Posterior cingulate gyrus (tissue), 11 donors: Measurements from ENCODE around the gene TRMT1.
A peak's percentile ranks its signal among the peaks of the same experiment; 100 is the strongest.
"Not testable (repeated sequence)": the region's sequence is repeated elsewhere in the genome, so short reads cannot be mapped to it uniquely, and the experiment has no call there.

ENCODE experiments used
- DNase-seq, 10 donors: peaks; one replicate each; pipeline versions ENCODE4 v3.0.0 to v3.0.0-alpha.2; 2020 to 2021; ENCODE audit warnings: mixed read lengths in 3 of 10
- intact Hi-C: fragments of 100-400 bp; cut with DNase I; formaldehyde crosslinking; loops from one replicate; pipeline ENCODE4 v1.15.1; 2023

TRMT1 gene

DNA sequence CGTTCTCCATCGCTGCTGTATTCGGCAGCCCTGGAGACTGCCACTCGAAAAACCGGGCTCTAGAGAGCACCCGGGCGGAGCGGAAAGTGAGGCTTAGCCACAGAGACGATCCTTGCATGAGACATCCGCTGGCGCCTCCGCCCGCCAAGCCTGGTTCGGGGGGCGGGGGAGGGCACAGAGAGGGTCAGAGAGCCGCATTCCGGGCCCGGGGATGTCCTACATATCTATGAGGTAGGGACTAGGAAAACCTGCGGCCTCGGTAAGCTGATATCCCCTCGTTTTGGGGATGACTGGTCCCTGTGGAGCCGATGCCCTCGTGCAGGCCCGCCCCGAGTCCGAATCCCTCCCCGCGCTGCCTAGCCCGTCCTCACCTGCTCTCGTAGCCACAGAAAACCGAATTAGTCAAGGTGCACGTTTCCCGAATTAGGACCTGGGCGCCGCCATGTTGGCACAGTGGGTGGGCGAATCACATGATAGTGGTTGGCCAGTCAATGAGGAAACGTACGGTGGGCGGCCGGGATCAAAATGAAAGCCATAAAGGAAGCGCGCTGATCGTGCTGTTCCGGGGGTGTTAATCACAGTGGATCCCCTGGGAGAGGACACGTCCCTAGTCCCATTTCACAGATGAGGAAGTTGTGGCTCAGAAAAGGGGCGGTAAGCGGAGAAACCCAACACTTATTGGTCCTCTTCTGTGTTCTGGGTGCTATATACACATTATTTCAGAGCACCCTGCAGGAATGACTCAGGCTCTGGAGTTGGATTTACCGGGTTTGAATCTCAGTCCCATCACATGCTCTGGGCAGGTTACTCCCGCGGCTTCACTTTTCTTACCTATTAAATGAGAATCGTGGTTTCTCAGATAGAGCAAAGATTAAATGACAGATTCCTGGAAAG lies at the start of gene TRMT1:
Gene TRMT1, minus strand, starts transcription at position 459 of the 894 bp plus-strand sequence. Its CDS starts 341 bp downstream, at position 118.
- intact Hi-C loops, result no loop called here

DNA sequence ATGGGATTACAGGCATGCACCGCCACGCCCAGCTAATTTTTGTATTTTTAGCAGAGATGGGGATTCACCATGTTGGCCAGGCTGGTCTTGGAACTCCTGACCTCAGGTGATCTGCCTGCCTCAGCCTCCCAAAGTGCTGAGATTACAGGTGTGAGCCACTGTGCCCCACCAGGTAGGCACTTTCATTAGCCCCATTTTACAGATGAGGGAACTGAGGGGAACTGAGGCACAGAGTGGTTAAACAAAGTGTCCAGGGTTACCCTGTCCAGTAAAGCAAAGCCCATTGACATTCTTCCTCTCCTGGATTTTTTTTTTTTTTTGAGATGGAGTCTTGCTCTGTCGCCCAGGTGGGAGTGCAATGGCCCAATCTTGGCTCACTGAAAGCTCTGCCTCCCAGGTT lies 49.6 kb upstream of the TRMT1 start:
- DNase-seq, intact Hi-C loops: not testable (repeated sequence)

More for the DNA sequence above, at the start of gene TRMT1:
- DNase-seq, result peak; percentile 89 to 98 (median 92)

DNA sequence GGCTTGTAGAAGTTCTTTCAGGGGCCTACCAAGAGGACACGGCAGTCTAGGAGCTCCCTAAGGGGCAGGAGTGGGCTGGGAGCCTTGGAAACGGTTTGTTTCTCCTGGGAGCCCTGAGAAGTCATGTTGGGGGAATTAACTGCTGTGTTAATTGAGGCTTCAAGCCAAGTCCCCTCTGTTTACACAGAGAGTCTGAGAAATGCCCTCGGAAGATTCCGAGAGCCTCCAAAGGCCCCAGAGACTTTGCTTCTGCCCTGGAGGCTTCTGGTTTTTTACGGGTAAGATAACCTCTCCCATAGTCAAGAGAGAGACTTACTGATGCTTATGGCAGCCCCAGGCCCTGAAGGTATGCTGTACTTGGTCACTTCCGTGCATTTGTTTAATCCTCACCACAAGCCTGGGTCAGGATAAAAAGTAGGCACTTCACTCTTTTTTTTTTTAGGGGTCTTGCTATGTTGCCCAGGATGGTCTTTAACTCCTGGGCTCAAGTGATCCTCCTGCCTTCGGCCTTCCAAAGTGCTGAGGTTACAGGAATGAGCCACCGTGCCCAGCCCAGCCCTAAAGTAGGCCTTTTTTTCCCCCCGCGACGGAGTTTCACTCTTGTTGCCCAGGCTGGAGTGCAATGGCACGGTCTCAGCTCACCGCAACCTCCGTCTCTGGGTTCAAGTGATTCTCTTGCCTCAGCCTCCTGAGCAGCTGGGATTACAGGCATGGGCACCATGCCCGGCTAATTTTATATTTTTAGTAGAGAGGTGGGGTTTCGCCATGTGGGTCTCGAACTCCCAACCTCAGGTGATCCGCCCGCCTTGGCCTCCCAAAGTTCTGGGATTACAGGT lies 48.8 kb upstream of the TRMT1 start:
- intact Hi-C loops, result no loop called here
- DNase-seq, result no peak

DNA sequence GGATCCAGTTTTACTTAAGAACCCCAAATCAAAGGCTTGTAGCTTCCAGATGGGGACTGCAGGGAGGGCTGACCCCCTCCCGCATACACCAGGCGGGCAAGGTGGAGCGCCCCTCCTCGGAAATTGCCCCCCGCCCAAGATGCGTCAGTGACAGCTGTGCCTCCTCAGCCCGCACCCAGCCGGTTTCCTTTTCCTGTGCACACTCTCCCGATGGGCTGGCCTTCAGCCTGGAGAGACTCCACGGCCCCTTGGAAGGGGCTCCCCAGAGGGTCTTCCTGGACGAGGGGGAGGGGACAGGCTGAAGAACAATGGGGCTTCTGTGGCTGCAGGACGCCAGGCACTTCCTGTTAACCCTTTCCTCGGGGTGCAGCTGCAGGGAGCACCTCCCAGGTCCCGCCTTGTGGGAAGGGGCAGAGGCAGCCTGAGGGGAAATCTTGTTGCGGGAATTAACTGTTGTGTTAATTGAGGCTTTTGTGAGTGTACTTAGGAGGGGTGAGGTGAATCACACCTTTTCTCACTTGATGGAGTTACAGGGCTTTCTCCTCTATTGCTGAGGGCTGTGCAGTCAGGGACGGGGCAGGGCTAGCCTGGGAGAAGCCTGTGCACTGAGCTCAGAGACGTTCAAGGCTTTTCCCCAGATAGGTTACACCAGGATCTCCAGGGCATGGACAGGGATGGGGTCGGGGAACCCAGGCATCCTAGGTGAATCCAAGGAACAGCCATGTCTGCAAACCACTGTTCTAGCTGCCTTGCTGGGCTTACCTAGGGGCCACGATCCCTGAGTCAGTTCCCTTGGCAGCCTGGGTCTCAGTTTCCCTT lies 48.0 kb upstream of the TRMT1 start:
- intact Hi-C loops, result no loop called here
- peak in 3 of 10 donors; percentile 27 to 86 (median 38) for DNase-seq

DNA sequence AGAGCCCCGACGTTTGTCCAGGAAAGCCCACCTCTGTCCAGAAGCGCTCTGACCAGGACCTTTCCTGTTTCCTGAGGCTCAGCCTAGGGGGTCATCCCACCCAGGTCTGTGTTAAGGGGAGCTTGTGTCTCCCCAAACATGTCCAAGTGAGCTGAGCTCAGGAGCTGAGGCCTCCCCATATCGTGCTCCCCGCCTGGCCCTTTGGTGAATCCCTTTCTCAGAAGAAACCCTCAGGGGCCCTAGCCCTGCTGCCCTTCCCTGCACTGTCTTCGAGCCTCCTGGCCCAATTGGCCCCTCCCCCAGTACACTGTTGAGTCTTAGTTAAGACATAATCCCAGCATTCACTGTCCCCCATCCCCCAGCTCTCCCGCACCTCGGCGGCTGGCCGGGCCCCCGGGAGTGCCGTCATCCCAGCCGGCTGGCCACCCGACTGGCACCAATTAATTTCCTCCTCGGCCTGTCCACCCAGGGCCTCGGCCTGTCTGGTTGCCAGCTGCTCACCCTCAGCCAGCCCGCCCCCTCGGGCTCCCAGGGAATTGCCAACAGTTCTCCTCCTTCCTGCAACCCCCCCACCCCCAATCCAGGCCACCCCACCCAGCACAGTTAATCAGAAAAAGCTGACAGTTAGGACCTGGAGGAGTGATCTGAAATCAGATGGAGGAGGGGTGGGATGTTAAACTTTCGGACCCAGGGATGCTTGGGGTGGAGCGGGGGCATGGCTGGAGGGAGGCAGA lies 47.2 kb upstream of the TRMT1 start:
- peak in 5 of 10 donors; percentile 37 to 91 (median 46) for DNase-seq
- intact Hi-C loops, result no loop called here

DNA sequence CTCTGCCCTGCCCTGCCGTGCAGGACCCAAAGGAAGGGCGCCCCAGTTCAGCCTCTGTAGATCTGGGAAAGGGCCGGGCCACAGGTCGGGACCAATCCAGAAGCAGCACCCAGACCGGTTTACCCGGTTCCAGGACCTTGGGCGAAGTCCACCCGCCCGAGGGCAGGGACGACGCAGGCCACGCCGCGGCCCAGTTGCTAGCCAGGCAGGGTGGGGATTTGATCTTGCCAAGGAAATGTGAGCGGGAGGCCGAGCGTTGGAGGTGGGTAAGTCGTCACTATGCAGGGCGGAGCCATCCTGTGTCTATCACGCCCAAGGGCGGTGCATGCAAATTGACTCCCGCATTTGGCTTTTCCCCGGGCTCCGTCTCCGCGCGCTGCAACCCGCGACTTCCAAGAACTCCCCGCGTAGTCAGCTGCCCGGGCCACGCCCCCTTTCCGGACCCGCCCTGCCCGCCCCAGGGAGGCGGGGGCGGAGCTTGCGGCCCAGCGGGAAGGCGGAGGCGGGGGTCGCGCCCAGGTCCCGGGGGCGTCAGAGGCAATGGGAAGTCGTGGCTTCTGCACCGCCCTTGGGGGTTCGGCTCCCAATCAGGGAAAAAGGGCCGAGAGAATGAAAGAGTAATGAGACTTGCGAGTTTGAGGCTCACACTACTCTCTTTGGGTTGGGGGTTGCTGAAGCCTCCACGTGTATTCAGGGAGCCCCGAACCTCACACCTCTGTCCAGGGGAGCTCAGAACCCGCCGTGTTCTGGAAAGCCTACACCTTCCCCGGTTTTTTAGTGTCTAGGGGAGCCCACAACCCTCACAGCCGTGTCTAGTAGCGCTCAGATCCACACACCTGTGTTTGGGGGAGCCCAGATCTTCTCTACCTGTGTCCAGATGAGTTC lies 46.4 kb upstream of the TRMT1 start:
- peak; percentile 82 to 99 (median 89) for DNase-seq
- intact Hi-C loops, result no loop called here

DNA sequence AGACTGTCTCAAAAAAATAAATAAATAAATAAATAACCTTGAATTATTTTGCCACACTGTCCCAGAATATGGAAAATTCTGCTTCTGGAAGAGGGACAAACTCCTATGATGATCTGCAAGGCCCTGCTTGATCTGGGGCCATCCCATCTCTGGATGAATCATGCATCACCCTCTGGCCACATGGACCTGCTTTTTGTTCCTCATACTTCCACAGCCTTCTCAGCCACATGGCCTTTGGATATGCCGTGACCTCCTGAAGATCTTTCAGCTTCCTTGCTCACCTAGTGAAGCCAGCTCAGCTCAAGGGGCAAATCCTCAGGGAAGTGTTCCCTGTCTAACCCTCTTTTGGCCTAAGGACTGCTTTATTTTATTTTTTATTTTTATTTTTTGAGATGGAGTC lies 44.0 kb upstream of the TRMT1 start:
- intact Hi-C loops, result no loop called here
- DNase-seq, result no peak

DNA sequence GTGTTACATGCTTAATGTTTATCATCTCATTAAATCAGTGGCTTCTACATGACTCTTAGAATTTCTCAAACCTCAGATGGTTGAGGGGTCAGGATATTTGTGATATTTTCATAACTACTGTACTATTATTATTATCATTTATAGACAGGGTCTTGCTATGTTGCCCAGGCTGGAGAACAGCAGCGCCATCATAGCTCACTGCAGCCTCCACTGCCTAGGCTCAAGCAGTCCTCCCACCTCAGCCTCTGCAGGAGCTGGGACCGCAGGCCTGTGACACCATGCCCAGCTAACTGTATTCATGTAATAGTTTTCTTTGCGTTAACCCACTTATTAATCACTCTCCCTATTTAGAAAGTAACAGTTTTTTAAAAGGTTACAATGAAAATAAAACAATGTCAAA lies 43.2 kb upstream of the TRMT1 start:
- intact Hi-C loops, result no loop called here
- DNase-seq, result no peak

DNA sequence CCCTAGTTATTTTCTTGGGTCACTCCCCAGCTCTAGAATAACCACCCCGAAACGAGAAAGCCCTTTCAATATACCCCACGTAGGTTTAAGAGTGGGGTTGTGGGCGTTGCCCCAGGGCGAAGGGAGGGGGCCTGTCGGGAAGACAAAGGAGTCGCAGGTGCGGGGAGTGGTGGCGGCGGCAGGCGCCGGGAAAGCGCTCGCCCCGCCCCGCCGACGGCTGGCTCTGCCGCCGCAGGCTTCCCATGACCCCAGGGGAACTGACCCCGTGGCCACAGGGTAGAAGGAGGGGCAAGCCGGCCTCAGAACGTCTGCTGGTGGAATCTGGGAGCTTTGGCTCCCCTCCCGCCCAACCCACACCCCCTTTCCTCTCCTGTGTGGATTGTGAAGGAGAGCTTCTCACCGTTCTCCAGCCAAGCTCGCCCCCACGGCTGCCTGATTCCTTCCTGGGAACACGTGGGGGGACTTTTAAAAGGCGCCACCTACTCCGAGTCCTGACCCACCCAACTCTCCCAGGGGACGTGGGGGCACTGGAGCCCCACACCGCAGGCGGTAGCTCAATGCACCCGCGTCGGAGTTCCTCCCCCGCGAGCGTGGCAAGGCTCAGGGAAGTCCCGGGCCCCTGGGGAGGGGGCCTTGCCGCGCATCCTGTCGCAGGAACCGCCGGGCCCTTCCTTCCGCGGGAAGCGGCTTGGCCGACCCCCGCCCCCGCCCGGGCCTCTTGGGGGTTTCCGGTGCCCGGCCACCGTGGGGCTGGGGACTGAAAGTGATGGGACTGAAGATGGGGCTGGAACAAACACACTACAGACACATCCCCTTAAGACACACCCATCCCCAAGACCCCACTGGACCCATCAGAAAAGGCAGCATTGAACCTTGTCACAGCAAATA lies 39.2 kb upstream of the TRMT1 start:
- intact Hi-C loops, result no loop called here
- peak in 3 of 10 donors; percentile 65 to 89 (median 86) for DNase-seq

DNA sequence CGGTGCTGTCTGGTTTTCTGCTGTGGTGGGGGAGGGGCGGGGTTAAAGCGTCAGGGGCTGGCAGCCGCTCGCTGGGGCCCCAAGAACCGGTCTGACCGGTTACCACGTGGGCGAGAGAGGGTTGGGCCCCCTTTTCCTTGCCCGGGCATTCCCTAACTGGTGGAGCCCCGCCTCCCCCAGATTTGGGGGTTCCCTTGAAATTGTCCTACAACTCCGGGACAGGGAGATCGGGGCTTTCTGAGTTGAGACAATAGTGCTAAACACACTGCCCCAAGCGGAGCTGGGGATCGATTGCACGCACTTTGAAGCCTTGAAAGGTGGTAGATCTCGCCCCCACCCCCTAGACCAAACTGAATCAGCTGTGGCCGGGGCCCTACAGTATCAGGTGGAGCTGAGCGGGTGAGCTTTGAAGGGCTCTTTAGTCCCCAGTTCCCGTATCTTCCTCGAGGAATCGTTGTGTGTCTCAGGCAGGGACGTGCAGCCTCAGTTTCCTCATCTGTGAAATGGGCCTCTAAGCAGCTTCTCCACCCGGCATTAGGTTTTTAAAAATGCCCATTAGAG lies 38.5 kb upstream of the TRMT1 start:
- DNase-seq, result no peak
- intact Hi-C loops, result no loop called here

DNA sequence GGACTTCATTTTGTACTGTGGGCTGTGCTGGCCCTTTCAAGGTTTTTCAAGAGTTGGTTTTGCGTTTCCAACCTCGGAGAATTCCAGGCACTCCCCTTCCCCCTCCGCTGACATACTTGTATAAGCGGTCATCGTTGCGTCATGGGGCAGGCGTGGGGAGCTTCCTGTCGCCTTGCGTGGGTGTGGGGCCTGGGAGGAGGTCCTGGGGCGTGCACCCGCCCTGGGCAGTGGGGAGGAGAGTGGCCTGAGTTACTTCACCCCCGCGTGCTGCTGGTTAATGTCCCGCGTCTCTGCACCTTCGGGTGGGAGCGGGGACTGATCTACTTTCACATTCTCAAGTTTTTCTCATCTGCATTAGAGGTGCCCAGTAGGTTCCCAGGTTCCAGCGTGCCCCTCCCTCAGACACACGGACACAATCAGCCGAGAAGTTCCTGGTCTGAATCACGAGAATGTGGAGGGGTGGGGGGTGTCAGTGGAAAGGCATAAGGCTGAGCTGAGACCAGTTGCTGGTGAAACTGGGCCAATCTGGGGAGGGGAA lies 37.8 kb upstream of the TRMT1 start:
- intact Hi-C loops, result no loop called here
- DNase-seq, result peak in 4 of 10 donors; percentile 36 to 91 (median 54)

DNA sequence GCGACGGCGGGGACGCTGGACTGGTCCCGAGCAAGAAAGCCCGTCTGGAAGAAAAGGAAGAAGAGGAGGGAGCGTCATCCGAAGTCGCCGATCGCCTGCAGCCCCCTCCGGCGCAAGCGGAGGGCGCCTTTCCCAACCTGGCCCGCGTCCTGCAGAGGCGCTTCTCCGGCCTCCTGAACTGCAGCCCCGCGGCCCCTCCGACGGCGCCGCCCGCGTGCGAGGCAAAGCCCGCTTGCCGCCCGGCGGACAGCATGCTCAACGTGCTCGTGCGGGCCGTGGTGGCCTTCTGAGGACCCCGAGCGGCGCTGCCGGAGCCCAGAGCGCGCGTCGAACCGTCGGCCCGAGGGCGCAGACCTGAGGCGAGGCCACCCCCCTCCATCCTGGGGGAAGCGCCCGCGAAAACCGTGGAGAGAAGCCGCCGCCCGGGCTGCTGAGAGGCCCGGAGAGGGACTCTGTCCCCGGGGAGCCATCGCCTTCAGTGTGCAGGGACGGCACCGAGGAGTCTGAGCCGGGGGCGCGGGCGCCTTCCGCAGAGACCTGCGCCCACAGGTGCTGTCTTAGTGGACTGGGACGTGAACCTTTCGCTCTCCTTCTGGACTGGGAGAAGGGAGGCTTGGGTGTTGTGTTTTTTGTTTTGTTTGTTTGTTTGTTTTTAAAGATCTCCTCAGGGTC lies 37.2 kb upstream of the TRMT1 start:
- no peak for DNase-seq
- intact Hi-C loops, result loop anchor here (1.0 kb wide), 1 partner anchor 109 kb away; no protein-coding TSS in a partner anchor

DNA sequence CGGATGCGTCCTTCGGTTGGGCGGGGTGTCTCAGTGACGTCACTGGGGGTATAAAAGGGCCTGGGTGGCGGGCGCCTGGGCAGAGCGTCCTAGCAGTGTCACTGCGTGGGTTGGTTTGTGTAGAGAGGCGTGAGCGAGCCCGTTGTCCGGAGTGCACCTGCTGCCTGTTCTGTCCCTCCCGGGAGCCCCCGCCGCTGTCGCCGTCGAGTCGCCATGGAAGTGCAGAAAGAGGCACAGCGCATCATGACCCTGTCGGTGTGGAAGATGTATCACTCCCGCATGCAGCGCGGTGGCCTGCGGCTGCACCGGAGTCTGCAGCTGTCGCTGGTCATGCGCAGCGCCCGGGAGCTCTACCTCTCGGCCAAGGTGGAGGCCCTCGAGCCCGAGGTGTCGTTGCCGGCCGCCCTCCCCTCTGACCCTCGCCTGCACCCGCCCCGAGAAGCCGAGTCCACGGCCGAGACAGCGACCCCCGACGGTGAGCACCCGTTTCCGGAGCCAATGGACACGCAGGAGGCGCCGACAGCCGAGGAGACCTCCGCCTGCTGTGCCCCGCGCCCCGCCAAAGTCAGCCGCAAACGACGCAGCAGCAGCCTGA lies 36.5 kb upstream of the TRMT1 start:
- peak; percentile 93 to 99 (median 97) for DNase-seq
- intact Hi-C loops, result loop anchor here (1.0 kb wide), 1 partner anchor 109 kb away; no protein-coding TSS in a partner anchor

DNA sequence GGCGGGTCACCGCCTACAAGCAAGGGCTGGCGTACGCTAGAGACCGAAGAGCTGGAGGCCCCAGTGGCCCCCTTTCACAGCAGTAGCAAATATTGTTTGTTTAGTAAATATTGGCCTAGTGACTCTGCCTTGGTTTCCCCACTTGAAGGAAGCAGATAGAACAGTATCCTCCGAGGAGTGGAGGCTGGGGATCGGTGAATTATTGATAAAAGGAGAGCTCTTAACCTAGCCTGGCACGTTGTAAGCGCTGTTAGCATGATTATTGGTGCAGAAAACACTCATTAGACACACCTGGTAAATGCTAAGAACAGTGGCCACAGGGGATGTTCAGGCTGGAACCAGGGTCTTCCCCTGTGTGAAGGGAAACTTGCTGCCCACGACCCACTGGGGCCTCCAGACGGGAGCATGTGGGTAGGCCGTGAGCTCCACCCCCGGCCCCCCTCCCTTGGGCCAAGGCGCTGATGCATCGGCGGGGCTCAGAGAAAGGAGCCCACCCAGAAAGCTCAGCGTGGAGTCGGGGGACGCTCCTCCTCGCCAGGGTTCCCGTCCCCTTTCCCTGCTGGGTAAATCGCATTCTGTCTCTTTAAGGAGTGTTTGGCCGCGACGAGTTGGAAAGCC lies 35.9 kb upstream of the TRMT1 start:
- intact Hi-C loops, result no loop called here
- peak in 1 of 10 donors; percentile 28 for DNase-seq

DNA sequence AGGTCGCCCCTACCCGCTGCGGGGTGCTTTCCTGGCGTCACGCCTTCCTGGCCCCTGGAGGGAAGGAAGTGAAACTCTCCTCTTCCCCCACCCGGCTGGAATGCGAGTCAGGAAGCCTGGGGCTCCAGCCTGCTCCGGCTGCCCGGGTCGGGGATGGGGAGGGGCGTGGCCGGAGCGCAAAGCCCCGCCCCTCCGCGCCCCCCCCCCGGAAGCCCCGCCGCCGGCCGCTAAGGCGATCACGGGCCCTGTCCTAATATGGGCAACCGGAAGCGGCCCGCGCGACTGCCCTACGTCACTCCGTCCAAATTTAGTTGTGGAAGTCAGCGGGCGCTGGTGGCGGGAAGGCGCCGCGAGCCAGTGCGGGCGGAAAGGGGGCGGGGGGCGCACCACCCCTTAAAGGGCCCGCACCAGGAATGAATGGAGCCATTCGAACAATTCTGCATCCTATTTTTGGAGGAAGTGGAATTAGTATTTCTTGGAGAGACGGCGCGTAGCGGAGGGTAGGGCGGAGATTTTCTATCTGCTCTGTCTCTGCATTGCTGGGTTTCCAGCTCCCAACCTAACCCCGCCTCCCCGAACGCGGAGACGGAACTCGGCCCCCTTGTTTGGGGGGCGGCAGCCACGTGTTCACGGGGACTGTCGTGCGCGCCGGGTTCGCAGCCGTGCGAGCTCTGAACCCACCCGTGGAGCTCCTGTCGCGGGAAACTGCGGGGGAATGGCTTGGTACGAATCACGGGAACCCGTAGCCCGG lies 35.2 kb upstream of the TRMT1 start:
- peak; percentile 96 to 100 (median 98) for DNase-seq
- intact Hi-C loops, result no loop called here
